HUES6 (cell line): ENCODE data around the gene MRTFA.

Source experiments
- H3K27ac ChIP-seq: 2 replicates; pipeline ENCODE4 v1.7.0; 2013; ENCODE audit warnings: low read depth, mild to moderate bottlenecking, low read length, inconsistent platforms
- H3K27me3 ChIP-seq: 2 replicates; pipeline ENCODE4 v1.6.1; 2013; ENCODE audit warnings: low read length; ENCODE audit not compliant: control insufficient read depth, insufficient read depth
- H3K36me3 ChIP-seq: 2 replicates; pipeline ENCODE4 v1.6.1; 2013; ENCODE audit warnings: low read length; ENCODE audit not compliant: control insufficient read depth, insufficient read depth
- H3K4me1 ChIP-seq: 2 replicates; pipeline ENCODE4 v1.6.1; 2013; ENCODE audit warnings: low read length; ENCODE audit not compliant: control insufficient read depth, insufficient read depth
- H3K4me3 ChIP-seq: 2 replicates; pipeline ENCODE4 v1.5.1; 2013; ENCODE audit warnings: low read depth, low read length
- H3K9ac ChIP-seq: one replicate; pipeline ENCODE4 v1.6.1; 2013; ENCODE audit warnings: mild to moderate bottlenecking, low read length
- H3K9me3 ChIP-seq: 2 replicates; pipeline ENCODE4 v1.6.1; 2013; ENCODE audit warnings: low read depth, low read length; ENCODE audit not compliant: control insufficient read depth, insufficient read depth

MRTFA gene

GRCh38 chr22:40674274-40674673 is 37.8 kb upstream of the MRTFA start:
- no peak overlapping the region for H3K27ac ChIP-seq
- H3K36me3 ChIP-seq, result no peaks in the 10 kb centered on the region
- H3K27me3 ChIP-seq, result no peaks in the 10 kb centered on the region
- no peaks in the 10 kb centered on the region for H3K9me3 ChIP-seq
- no peak overlapping the region for H3K9ac ChIP-seq
- H3K4me1 ChIP-seq, result peaks cover 9% of the 10 kb centered on the region
- no peak overlapping the region for H3K4me3 ChIP-seq

- Histone ChIP-seq H3K27ac (no peak overlapping the region), H3K4me3 (no peak overlapping the region), H3K36me3 (no peaks in the 10 kb centered on the region), H3K27me3 (no peaks in the 10 kb centered on the region), H3K9me3 (no peaks in the 10 kb centered on the region), H3K4me1 (peaks cover 6% of the 10 kb centered on the region; the same call in 1 of the 2 replicates), H3K9ac (no peak overlapping the region)
Observed at GRCh38 chr22:40673017-40673416, 36.5 kb upstream of the MRTFA start.

- Histone ChIP-seq H3K4me1 (peaks cover 6% of the 10 kb centered on the region; the same call in 1 of the 2 replicates), H3K9me3 (no peaks in the 10 kb centered on the region), H3K27ac (no peak overlapping the region), H3K9ac (no peak overlapping the region), H3K4me3 (no peak overlapping the region), H3K36me3 (no peaks in the 10 kb centered on the region), H3K27me3 (no peaks in the 10 kb centered on the region)
Observed at GRCh38 chr22:40671796-40672360, 35.4 kb upstream of the MRTFA start.

- H3K36me3 ChIP-seq, result no peaks in the 10 kb centered on the region
- no peak overlapping the region for H3K4me3 ChIP-seq
- H3K27ac ChIP-seq, result no peak overlapping the region
- peaks cover 6% of the 10 kb centered on the region; the same call in 1 of the 2 replicates for H3K4me1 ChIP-seq
- H3K9me3 ChIP-seq, result no peaks in the 10 kb centered on the region
- no peaks in the 10 kb centered on the region for H3K27me3 ChIP-seq
- no peak overlapping the region for H3K9ac ChIP-seq
Observed at GRCh38 chr22:40671369-40671768, 34.9 kb upstream of the MRTFA start.

GRCh38 chr22:40670058-40670457 is 33.5 kb upstream of the MRTFA start:
- Histone ChIP-seq H3K27ac (no peak overlapping the region), H3K9me3 (no peaks in the 10 kb centered on the region), H3K4me3 (no peak overlapping the region), H3K36me3 (no peaks in the 10 kb centered on the region), H3K27me3 (no peaks in the 10 kb centered on the region), H3K9ac (no peak overlapping the region), H3K4me1 (peaks cover 6% of the 10 kb centered on the region; the same call in 1 of the 2 replicates)

GRCh38 chr22:40668611-40669411 is 32.3 kb upstream of the MRTFA start:
- no peak overlapping the region for H3K9ac ChIP-seq
- H3K27me3 ChIP-seq, result no peaks in the 10 kb centered on the region
- H3K27ac ChIP-seq, result no peak overlapping the region
- no peaks in the 10 kb centered on the region for H3K36me3 ChIP-seq
- H3K9me3 ChIP-seq, result no peaks in the 10 kb centered on the region
- no peak overlapping the region for H3K4me3 ChIP-seq
- H3K4me1 ChIP-seq, result peaks cover 6% of the 10 kb centered on the region; the same call in 1 of the 2 replicates

GRCh38 chr22:40666151-40666848 is 29.8 kb upstream of the MRTFA start:
- peaks cover 6% of the 10 kb centered on the region; the same call in 1 of the 2 replicates for H3K4me1 ChIP-seq
- H3K9ac ChIP-seq, result no peak overlapping the region
- H3K36me3 ChIP-seq, result no peaks in the 10 kb centered on the region
- H3K27me3 ChIP-seq, result no peaks in the 10 kb centered on the region
- H3K27ac ChIP-seq, result no peak overlapping the region
- no peaks in the 10 kb centered on the region for H3K9me3 ChIP-seq
- no peak overlapping the region for H3K4me3 ChIP-seq

GRCh38 chr22:40665312-40665711 is 28.8 kb upstream of the MRTFA start:
- Histone ChIP-seq H3K9ac (no peak overlapping the region), H3K27ac (no peak overlapping the region), H3K4me3 (no peak overlapping the region), H3K27me3 (no peaks in the 10 kb centered on the region), H3K36me3 (no peaks in the 10 kb centered on the region), H3K4me1 (peaks cover 6% of the 10 kb centered on the region; the same call in 1 of the 2 replicates), H3K9me3 (no peaks in the 10 kb centered on the region)

- H3K27ac ChIP-seq, result no peak overlapping the region
- no peaks in the 10 kb centered on the region for H3K9me3 ChIP-seq
- no peaks in the 10 kb centered on the region for H3K4me1 ChIP-seq
- no peak overlapping the region for H3K9ac ChIP-seq
- no peaks in the 10 kb centered on the region for H3K27me3 ChIP-seq
- H3K4me3 ChIP-seq, result no peak overlapping the region
- no peaks in the 10 kb centered on the region for H3K36me3 ChIP-seq
Observed at GRCh38 chr22:40661671-40662070, 25.2 kb upstream of the MRTFA start.

- Histone ChIP-seq H3K9ac (no peak overlapping the region), H3K36me3 (no peaks in the 10 kb centered on the region), H3K9me3 (no peaks in the 10 kb centered on the region), H3K27me3 (no peaks in the 10 kb centered on the region), H3K27ac (no peak overlapping the region), H3K4me3 (no peak overlapping the region), H3K4me1 (no peaks in the 10 kb centered on the region)
Observed at GRCh38 chr22:40660730-40661129, 24.2 kb upstream of the MRTFA start.

GRCh38 chr22:40659166-40659565 is 22.6 kb upstream of the MRTFA start:
- Histone ChIP-seq H3K27ac (no peak overlapping the region), H3K9me3 (no peaks in the 10 kb centered on the region), H3K36me3 (no peaks in the 10 kb centered on the region), H3K4me1 (peaks cover 6% of the 10 kb centered on the region; the same call in 1 of the 2 replicates), H3K27me3 (no peaks in the 10 kb centered on the region), H3K9ac (no peak overlapping the region), H3K4me3 (no peak overlapping the region)
